HK-2 (cell line): ENCODE measurements around the gene SPATA2.
"Not testable (repeated sequence)": the region's sequence is repeated elsewhere in the genome, so short reads cannot be mapped to it uniquely, and the experiment has no call there.

Experiments used
- DNase-seq: peaks from one replicate; pipeline ENCODE4 v3.0.0-alpha.2; 2018; ENCODE audit not compliant: unreplicated experiment

Gene SPATA2

GRCh38 chr20:49885558-49886332 lies 29.6 kb downstream of the SPATA2 start:
- DNase-seq: no peak

- no peak for DNase-seq
Observed at GRCh38 chr20:49883246-49883802, 32.0 kb downstream of the SPATA2 start.

- DNase-seq: no peak
Observed at GRCh38 chr20:49882171-49882970, 33.0 kb downstream of the SPATA2 start.

GRCh38 chr20:49880724-49881445 lies 34.4 kb downstream of the SPATA2 start:
- no peak for DNase-seq

- DNase-seq: no peak
Observed at GRCh38 chr20:49880177-49880576, 35.2 kb downstream of the SPATA2 start.

- DNase-seq: no peak
Observed at GRCh38 chr20:49878977-49879376, 36.4 kb downstream of the SPATA2 start.

GRCh38 chr20:49877386-49877921 lies 37.9 kb downstream of the SPATA2 start:
- no peak for DNase-seq

GRCh38 chr20:49874696-49875095 lies 40.6 kb downstream of the SPATA2 start:
- no peak for DNase-seq

GRCh38 chr20:49872056-49872455 lies 43.3 kb downstream of the SPATA2 start:
- no peak for DNase-seq

- no peak for DNase-seq
Observed at GRCh38 chr20:49871391-49871948, 43.9 kb downstream of the SPATA2 start.

- no peak for DNase-seq
Observed at GRCh38 chr20:49870261-49870660, 45.1 kb downstream of the SPATA2 start.

- no peak for DNase-seq
Observed at GRCh38 chr20:49868964-49869363, 46.4 kb downstream of the SPATA2 start.

GRCh38 chr20:49868538-49868937 lies 46.8 kb downstream of the SPATA2 start:
- DNase-seq: no peak

- DNase-seq: no peak
Observed at GRCh38 chr20:49867453-49868215, 47.7 kb downstream of the SPATA2 start.

- DNase-seq: no peak
Observed at GRCh38 chr20:49866051-49866450, 49.3 kb downstream of the SPATA2 start.

GRCh38 chr20:49865559-49865958 lies 49.8 kb downstream of the SPATA2 start:
- DNase-seq: no peak

- DNase-seq: no peak
Observed at GRCh38 chr20:49863666-49864065, 51.7 kb downstream of the SPATA2 start.

- no peak for DNase-seq
Observed at GRCh38 chr20:49862607-49863200, 52.6 kb downstream of the SPATA2 start.

GRCh38 chr20:49861232-49861631 lies 54.1 kb downstream of the SPATA2 start:
- not testable (repeated sequence) for DNase-seq

- no peak for DNase-seq
Observed at GRCh38 chr20:49859807-49860206, 55.5 kb downstream of the SPATA2 start.
